Activated T-cell treated with anti-CD3 and anti-CD28 coated beads, Interleukin-2, amount 50 U/mL, for 48 hours (primary cell): ENCODE measurements around the gene FABP7.
A peak's percentile ranks its signal among the peaks of the same experiment; 100 is the strongest.

Source experiments
- DNase-seq, 2 experiments: peaks; one replicate each; pipeline ENCODE4 v3.0.0-alpha.2; 2020

Gene FABP7

GRCh38 chr6:122760330-122760729 is 19.2 kb upstream of the FABP7 start:
- no peak for DNase-seq

DNA sequence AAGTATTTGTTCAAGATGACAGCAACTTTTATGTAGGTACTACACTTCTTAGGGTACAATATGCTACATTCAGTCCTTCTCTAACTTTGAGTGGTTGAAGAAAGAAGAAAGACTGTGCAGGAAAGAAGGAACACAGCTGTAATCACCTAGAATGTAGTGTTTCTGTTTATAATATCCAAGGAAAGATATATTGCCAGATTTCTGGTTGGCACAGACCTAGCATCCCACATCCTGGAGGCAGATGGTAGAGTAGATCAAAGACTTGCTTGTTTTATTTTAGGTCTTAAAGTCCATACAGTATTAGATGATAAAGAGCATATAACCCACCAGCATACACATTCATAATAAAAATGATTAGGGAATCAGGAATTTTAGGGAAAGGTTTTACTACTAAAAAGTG is 13.3 kb upstream of the FABP7 start:
- DNase-seq: no peak

GRCh38 chr6:122770835-122771601 is 8.5 kb upstream of the FABP7 start:
- DNase-seq: no peak

- no peak for DNase-seq
These were observed 6.6 kb upstream of the FABP7 start for GRCh38 chr6:122772724-122773415.

DNA sequence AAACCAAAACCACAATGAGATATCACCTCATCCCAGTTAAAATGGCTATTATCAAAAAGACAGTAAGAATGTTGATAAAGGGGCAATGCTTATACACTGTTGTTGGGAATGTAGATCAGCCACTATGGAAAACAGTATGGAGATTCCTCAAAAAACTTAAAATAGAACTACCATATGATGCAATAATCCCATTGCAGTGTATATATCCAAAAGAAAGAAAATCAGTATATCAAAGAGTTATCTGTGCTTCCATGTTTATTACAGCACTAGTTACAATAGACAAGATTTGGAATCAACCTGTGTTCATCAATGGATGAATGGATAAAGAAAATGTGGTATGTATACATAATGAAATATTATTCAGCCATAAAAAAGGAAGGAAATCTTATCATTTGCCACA is 3.5 kb upstream of the FABP7 start:
- DNase-seq: no peak

GRCh38 chr6:122778302-122778701 is 1.2 kb upstream of the FABP7 start:
- no peak for DNase-seq

- no peak for DNase-seq
These were observed 393 bp upstream of the FABP7 start for GRCh38 chr6:122778985-122779661.

GRCh38 chr6:122780114-122780513 is 598 bp downstream of the FABP7 start:
- no peak for DNase-seq

DNA sequence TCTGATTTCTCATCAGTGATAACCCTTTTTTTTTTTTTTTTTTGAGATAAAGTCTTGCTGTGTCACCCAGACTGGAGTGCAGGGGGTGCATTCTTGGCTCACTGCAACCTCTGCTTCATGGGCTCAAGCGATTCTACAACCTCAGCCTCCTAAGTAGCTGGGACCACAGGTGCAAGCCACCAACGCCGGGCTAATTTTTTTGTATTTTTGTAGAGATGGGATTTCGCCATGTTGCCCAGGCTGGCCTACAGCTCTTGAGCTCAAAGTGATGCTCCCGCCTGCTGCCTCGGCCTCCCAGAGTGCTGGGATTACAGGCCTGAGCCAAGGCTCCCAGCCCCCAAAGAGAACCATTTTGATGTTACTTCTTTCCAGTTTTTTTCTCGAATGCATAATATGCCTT is 2.2 kb downstream of the FABP7 start:
- no peak for DNase-seq

GRCh38 chr6:122783401-122783800 is 3.9 kb downstream of the FABP7 start:
- DNase-seq: no peak

GRCh38 chr6:122785891-122786290 is 6.4 kb downstream of the FABP7 start:
- DNase-seq: no peak

DNA sequence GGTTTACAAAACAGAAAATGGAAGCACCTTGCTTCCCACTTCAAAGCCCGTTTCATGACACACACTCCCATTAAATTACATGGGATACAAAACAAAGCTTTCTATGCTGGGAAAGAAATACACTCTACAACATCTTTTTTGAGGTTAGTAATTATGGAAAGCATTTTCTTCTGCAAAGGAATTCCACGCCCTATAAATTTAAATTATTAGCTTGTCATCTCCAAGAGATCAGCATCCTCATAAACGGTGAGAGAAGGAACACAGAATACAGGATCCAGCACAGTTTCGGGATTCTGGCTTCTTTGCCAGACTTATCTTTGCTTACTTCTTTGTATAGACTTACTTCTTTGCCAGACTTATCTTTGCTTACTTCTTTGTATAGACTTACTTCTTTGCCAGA is 8.2 kb downstream of the FABP7 start:
- DNase-seq: no peak

DNA sequence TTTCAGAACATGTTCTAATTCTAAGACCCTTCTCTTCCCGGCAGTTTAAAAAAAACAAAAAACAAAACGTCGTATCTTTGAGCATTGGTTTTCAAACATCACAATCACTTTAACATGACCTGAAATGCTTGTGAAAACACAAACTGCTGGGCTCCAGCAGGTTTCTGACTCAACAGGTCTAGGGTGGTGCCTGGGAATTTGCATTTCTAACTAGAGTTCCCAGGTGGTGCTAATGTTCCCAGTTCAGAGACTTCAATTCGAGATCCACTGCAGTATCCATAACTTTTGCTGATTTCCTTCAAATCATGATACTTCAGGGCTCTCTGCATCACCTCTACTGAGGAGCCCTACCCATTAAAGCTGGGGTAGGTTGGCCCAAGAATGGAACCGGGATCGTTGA is 8.7 kb downstream of the FABP7 start:
- no peak for DNase-seq

GRCh38 chr6:122788663-122789181 is 9.2 kb downstream of the FABP7 start:
- no peak for DNase-seq

DNA sequence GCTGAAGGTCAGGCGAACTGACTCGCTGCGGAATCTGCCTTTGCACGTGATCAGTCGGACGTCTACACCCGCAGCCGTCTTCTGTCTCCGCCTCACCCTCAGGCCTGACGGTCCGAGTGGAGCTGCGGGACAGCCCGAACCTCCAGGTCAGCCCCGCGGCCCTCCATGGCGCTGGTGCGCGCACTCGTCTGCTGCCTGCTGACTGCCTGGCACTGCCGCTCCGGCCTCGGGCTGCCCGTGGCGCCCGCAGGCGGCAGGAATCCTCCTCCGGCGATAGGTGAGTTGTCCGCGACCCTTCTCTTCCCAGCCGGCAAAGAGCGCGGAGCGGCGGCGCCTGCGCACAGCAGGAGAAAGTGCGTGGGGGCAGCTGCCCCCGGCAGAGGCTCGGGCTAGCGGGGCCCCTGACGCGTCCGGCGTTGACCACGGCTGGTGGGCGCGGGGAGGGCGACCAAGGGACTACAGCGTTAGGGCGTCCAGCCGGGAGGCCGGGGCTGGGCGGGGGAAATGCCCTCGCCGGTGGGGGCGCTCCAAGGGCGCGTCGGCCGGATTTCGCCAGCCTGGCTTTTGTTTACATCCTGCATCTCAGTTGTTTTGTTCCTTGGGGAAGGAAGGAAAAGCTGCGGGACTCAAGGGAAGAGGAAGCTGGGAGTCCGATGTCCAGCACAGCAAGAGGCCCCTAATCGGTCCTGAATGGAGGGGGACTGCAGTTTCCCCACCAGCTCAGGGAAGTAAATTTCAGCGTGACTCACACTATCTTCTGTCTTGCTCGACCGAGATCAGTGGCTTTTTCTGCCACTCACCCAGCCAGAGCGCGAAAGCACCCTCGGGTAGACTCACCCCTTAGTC is 9.9 kb downstream of the FABP7 start, which contains the start of gene SMPDL3A:
Gene SMPDL3A (plus strand): TSS at position 77 of the 846 bp plus-strand sequence. CDS start 89 bp downstream, at position 166.
- DNase-seq: peak; percentile 48 to 57

DNA sequence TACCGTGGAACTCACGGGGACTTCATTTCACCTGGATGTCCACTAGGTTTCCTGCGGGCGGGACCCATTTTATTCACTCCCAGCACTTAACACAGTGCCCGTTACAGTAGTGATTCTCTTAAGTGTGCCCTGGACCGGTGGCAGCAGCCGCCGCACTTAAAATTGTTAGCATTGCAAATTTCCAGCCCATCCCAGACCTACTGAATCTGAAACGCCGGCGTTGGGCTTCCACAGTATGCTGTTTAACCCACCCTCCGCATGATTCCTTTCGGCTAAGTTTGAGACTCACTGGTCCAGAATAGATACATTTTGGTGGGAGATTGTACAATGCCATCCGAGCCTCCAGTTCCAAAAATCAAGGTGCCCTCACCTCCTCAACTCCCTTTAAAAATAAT is 10.5 kb downstream of the FABP7 start:
- no peak for DNase-seq

DNA sequence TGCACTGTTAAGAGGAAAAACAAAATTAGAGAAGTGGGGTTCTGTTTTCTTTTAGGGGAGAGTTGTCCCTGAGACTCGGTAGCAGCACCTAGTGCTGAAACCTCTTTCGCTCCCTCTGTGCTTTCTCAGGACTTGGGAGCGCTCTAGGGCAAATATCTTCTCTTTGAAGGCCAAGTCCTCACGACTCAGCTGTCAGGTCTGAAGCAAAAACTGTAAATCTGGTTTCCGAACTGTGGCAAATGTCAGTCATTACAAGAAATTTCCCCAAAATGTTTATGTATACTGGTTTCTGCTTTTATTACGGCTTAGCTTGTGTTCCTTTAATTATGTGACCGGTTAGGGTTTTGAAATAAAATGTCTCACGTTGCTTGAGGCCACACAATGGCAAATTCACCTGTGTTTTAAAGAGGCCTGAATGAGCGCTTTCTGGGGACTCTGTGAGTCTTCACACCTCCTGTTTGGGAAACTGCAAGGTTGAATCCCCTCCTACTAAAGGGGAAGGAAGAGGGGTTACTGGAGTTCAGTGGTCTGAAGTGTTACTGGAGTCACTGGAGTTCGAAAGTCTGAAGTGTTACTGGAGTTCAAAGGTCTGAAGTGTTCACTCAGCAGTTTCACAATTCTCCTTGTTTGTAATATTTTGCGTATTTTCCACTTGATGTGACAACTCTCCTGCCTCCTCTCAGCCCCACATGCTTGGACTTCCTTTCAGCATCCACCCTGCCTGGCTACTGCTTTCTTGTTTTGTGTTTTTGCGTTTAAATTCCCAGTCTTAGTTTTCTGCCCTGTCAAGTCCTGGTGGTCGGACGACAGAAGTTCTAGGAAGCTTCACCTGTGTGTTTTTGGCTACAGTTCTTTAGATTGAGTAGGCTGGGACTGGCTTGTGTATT is 11.2 kb downstream of the FABP7 start:
- no peak for DNase-seq

GRCh38 chr6:122791310-122791679 is 11.8 kb downstream of the FABP7 start:
- no peak for DNase-seq

DNA sequence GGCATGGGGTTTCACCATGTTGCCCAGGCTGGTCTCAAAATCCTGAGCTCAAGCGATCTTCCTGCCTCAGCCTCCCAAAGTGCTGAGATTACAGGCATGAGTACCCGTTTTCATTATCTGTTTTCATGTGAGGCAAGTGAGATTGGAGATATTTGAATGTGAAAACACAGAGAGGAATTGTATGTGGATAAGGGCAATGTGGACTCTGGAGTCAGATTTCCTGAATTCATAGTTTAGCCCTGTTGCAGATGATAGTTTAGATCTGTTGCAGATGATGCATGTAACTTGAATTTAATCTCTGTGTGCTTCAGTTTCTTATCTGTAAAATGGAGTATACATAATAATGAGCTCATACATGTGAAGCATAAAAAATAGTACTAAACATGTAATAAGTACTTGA is 13.2 kb downstream of the FABP7 start:
- no peak for DNase-seq

DNA sequence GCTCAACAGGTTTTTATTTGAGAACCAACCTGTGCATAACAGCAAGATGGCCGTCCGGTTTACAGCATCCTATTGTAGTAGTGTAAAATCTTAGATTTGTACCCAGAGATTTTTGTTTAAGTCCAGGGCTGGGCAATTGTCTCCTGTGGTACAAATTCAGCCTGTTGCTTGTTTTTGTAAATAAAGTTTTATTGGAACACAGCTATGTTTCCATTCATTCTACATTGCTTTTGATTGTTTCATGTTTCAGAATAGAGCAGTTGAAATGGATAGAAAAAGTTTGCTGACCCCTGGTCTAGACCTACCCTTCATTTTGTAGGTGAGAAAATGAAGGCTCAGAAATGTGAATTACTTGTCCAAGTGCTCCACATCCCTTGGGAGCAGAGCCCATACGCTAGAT is 18.0 kb downstream of the FABP7 start:
- no peak for DNase-seq

DNA sequence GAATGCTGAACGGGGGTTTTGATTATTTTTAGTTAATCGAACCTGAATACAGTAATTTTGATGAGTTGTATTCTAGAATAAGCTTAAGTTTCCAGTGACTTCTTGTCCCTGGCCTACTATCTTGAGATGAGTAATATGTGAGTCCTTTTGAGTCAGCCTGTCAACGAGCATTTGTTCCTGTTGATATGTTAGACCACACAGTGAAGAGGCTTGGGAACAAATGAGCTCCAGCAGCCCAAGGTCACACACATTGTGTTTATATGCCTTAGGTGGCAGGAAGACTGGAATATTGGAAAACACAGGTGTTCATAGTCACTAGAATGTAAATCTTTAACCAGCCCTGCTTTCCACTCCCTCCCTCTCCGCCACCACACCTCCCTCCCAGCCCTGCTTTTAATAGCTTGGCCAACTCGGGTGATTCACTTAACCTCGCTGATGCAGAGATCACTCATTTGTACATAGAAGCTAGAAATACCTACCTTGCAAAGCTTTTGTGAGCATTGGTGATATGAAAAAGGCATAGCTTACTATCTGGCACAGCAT is 18.7 kb downstream of the FABP7 start:
- peak; percentile 35 to 49 for DNase-seq
